ENCODE measurements around the gene IRF2BP2.

IRF2BP2 gene

DNA sequence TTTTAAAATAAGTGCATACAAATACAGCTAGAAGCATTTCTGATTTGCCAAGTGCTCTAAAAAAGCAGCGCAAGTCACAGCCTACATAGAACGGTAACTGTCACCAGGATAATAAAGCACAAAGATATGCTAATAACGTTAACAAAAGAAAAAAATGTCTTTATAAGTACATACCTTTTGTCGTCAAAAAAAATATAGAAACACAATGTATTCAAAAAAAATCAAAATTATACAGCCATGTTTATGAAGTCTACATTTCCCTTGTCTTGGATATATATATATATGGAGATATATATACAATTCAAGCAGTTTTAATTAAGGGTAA is 3.2 kb downstream of the IRF2BP2 start:
- TF ChIP-seq PPARA (CRISPR knock-in tag; IDR thresholded peaks at IDR 0.05; ENCODE audit: borderline replicate concordance), result no peak
- no peak for TF ChIP-seq CSDC2 (CRISPR knock-in tag; IDR thresholded peaks at IDR 0.05)
- TF ChIP-seq, protein P1, sequence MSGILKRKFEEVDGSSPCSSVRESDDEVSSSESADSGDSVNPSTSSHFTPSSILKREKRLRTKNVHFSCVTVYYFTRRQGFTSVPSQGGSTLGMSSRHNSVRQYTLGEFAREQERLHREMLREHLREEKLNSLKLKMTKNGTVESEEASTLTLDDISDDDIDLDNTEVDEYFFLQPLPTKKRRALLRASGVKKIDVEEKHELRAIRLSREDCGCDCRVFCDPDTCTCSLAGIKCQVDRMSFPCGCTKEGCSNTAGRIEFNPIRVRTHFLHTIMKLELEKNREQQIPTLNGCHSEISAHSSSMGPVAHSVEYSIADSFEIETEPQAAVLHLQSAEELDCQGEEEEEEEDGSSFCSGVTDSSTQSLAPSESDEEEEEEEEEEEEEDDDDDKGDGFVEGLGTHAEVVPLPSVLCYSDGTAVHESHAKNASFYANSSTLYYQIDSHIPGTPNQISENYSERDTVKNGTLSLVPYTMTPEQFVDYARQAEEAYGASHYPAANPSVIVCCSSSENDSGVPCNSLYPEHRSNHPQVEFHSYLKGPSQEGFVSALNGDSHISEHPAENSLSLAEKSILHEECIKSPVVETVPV (CRISPR knock-in tag; IDR thresholded peaks at IDR 0.05), result no peak
- no peak for TF ChIP-seq ESRRG (CRISPR knock-in tag; IDR thresholded peaks at IDR 0.05)
- TF ChIP-seq ZNF70 (CRISPR knock-in tag; IDR thresholded peaks at IDR 0.05), result no peak
- no peak for TF ChIP-seq GLIS3 (CRISPR knock-in tag; IDR thresholded peaks at IDR 0.05)
- TF ChIP-seq ZC3H10 (CRISPR knock-in tag; IDR thresholded peaks at IDR 0.05), result no peak
- no peak for TF ChIP-seq ISL1 (CRISPR knock-in tag; IDR thresholded peaks at IDR 0.05)
- TF ChIP-seq OSR1 (CRISPR knock-in tag; IDR thresholded peaks at IDR 0.05), result no peak
- TF ChIP-seq, protein P2, sequence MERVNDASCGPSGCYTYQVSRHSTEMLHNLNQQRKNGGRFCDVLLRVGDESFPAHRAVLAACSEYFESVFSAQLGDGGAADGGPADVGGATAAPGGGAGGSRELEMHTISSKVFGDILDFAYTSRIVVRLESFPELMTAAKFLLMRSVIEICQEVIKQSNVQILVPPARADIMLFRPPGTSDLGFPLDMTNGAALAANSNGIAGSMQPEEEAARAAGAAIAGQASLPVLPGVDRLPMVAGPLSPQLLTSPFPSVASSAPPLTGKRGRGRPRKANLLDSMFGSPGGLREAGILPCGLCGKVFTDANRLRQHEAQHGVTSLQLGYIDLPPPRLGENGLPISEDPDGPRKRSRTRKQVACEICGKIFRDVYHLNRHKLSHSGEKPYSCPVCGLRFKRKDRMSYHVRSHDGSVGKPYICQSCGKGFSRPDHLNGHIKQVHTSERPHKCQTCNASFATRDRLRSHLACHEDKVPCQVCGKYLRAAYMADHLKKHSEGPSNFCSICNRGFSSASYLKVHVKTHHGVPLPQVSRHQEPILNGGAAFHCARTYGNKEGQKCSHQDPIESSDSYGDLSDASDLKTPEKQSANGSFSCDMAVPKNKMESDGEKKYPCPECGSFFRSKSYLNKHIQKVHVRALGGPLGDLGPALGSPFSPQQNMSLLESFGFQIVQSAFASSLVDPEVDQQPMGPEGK (CRISPR knock-in tag; IDR thresholded peaks at IDR 0.05; ENCODE audit: borderline replicate concordance), result no peak
- no peak for TF ChIP-seq ZNF565 (CRISPR knock-in tag; conservative IDR thresholded peaks at IDR 0.05; ENCODE audit: low read depth)
- no peak for TF ChIP-seq ZFP3 (CRISPR knock-in tag; IDR thresholded peaks at IDR 0.05)
- no peak for TF ChIP-seq RARB (CRISPR knock-in tag; IDR thresholded peaks at IDR 0.05)
- TF ChIP-seq TCF4 (CRISPR knock-in tag; IDR thresholded peaks at IDR 0.05; ENCODE audit: borderline replicate concordance), result no peak
- no peak for TF ChIP-seq SNAI2 (CRISPR knock-in tag; IDR thresholded peaks at IDR 0.05)
- no peak for TF ChIP-seq BACH2 (CRISPR knock-in tag; IDR thresholded peaks at IDR 0.05; ENCODE audit: borderline replicate concordance)
- ATAC-seq, result no peak

DNA sequence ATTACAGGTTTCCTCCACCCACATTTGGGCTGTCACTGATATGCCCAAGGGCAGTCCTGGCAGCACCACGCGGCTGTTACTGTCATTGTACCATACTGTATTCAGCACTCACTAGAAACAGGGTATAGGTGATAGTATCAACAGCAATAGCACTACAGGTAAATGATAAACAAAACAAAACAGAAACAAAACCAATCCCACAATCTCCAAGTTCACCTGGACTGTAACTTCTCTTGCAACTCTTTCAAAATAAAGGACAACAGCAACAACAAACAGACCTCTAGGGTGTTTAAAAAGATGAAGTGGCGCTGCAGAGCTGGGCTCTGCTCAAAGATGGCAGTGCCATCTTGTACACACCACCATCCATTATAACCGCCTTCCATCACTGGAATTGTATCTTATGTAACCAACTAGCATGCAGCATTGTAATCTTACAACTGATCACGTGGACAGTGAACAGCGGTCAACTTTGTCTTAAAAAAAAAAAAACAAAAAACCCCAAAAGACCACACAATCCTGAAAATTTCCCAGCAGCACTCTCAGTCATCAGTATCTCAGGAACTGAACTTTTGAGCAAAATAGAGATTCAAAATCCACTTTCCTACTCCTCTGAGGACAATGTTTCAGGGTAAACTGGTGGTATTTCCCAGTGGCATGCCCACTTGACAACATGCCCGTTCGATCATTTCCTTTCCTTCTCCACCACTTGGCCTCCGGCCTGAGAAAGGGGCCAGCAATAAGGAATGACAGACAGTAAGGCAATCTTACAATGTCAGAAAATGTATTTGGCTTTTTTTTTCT is 3.8 kb downstream of the IRF2BP2 start:
- ATAC-seq, result peak; percentile 8
- TF ChIP-seq BACH2 (CRISPR knock-in tag; IDR thresholded peaks at IDR 0.05; ENCODE audit: borderline replicate concordance), result no peak
- TF ChIP-seq TCF4 (CRISPR knock-in tag; IDR thresholded peaks at IDR 0.05; ENCODE audit: borderline replicate concordance), result no peak
- no peak for TF ChIP-seq ZNF8 (CRISPR knock-in tag; IDR thresholded peaks at IDR 0.05)
- TF ChIP-seq ARNTL (CRISPR knock-in tag; IDR thresholded peaks at IDR 0.05; ENCODE audit: borderline replicate concordance, low read depth), result no peak
- 0 out of 2 replicates have a peak, but pooled peaks have one; percentile 16 for TF ChIP-seq ZFP3 (CRISPR knock-in tag; IDR thresholded peaks at IDR 0.05)
- no peak; the same call in 1 of the 2 replicates for TF ChIP-seq RARB (CRISPR knock-in tag; IDR thresholded peaks at IDR 0.05)
- no peak for TF ChIP-seq OSR1 (CRISPR knock-in tag; IDR thresholded peaks at IDR 0.05)
- TF ChIP-seq, protein P3, sequence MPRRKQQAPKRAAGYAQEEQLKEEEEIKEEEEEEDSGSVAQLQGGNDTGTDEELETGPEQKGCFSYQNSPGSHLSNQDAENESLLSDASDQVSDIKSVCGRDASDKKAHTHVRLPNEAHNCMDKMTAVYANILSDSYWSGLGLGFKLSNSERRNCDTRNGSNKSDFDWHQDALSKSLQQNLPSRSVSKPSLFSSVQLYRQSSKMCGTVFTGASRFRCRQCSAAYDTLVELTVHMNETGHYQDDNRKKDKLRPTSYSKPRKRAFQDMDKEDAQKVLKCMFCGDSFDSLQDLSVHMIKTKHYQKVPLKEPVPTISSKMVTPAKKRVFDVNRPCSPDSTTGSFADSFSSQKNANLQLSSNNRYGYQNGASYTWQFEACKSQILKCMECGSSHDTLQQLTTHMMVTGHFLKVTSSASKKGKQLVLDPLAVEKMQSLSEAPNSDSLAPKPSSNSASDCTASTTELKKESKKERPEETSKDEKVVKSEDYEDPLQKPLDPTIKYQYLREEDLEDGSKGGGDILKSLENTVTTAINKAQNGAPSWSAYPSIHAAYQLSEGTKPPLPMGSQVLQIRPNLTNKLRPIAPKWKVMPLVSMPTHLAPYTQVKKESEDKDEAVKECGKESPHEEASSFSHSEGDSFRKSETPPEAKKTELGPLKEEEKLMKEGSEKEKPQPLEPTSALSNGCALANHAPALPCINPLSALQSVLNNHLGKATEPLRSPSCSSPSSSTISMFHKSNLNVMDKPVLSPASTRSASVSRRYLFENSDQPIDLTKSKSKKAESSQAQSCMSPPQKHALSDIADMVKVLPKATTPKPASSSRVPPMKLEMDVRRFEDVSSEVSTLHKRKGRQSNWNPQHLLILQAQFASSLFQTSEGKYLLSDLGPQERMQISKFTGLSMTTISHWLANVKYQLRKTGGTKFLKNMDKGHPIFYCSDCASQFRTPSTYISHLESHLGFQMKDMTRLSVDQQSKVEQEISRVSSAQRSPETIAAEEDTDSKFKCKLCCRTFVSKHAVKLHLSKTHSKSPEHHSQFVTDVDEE (CRISPR knock-in tag; IDR thresholded peaks at IDR 0.05), result 0 out of 2 replicates have a peak, but pooled peaks have one; percentile 19
- no peak; the same call in 1 of the 2 replicates for TF ChIP-seq ZC3H10 (CRISPR knock-in tag; IDR thresholded peaks at IDR 0.05)
- TF ChIP-seq, protein P4, sequence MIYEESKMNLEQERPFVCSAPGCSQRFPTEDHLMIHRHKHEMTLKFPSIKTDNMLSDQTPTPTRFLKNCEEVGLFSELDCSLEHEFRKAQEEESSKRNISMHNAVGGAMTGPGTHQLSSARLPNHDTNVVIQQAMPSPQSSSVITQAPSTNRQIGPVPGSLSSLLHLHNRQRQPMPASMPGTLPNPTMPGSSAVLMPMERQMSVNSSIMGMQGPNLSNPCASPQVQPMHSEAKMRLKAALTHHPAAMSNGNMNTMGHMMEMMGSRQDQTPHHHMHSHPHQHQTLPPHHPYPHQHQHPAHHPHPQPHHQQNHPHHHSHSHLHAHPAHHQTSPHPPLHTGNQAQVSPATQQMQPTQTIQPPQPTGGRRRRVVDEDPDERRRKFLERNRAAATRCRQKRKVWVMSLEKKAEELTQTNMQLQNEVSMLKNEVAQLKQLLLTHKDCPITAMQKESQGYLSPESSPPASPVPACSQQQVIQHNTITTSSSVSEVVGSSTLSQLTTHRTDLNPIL (CRISPR knock-in tag; IDR thresholded peaks at IDR 0.05; ENCODE audit: low read depth), result no peak
- TF ChIP-seq ESRRG (CRISPR knock-in tag; IDR thresholded peaks at IDR 0.05), result no peak
- TF ChIP-seq, protein P1 (CRISPR knock-in tag; IDR thresholded peaks at IDR 0.05), result no peak
- TF ChIP-seq, protein P5, sequence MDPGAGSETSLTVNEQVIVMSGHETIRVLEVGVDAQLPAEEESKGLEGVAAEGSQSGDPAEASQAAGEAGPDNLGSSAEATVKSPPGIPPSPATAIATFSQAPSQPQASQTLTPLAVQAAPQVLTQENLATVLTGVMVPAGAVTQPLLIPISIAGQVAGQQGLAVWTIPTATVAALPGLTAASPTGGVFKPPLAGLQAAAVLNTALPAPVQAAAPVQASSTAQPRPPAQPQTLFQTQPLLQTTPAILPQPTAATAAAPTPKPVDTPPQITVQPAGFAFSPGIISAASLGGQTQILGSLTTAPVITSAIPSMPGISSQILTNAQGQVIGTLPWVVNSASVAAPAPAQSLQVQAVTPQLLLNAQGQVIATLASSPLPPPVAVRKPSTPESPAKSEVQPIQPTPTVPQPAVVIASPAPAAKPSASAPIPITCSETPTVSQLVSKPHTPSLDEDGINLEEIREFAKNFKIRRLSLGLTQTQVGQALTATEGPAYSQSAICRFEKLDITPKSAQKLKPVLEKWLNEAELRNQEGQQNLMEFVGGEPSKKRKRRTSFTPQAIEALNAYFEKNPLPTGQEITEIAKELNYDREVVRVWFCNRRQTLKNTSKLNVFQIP (CRISPR knock-in tag; IDR thresholded peaks at IDR 0.05; ENCODE audit: borderline replicate concordance, low read depth), result 0 out of 2 replicates have a peak, but pooled peaks have one; percentile 44
- no peak for TF ChIP-seq ISL1 (CRISPR knock-in tag; IDR thresholded peaks at IDR 0.05)
- no peak for TF ChIP-seq ZFP30 (CRISPR knock-in tag; IDR thresholded peaks at IDR 0.05)
- TF ChIP-seq, protein P2 (CRISPR knock-in tag; IDR thresholded peaks at IDR 0.05; ENCODE audit: borderline replicate concordance), result no peak; the same call in 1 of the 2 replicates

Measured in SK-N-SH treated with all-trans-retinoic acid at 6 μM for 48 hours (cell line).